GM12875 (cell line): ENCODE results near the gene PDPR.
"Not testable (repeated sequence)": the region's sequence is repeated elsewhere in the genome, so short reads cannot be mapped to it uniquely, and the experiment has no call there.

ENCODE experiments used
- H3K4me3 ChIP-seq: one replicate; pipeline ENCODE4 v1.5.1; 2011; ENCODE audit warnings: low read depth, low read length, control low read depth
- TF ChIP-seq, protein P1 (sequence below): IDR thresholded peaks from 2 replicates; pipeline ENCODE4 v1.5.1; 2011; ENCODE audit warnings: low read depth, mild to moderate bottlenecking, control low read depth, inconsistent platforms, low read length, moderate library complexity, borderline replicate concordance; ENCODE audit not compliant: insufficient read depth

Gene PDPR

DNA sequence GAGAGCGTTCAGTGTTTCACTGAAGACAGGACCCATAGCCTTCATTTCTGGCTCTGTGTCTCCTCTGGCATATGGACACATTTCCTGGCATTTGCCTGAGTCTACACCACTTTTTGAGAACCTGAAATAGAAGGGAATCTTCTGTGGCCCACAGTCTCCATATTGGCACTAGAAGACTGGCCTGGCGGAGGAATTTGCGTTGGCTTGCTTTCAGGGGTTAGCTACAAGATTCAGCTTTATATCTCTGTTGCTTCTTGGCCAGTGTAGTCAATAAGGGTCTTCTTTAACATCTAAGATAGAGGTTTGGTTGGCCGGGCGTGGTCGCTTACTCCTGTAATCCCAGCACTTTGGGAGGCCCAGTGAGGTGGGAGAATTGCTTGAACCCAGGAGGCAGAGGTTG is 46.7 kb downstream of the PDPR start:
- no peak overlapping the region for H3K4me3 ChIP-seq
- TF ChIP-seq, protein P1, sequence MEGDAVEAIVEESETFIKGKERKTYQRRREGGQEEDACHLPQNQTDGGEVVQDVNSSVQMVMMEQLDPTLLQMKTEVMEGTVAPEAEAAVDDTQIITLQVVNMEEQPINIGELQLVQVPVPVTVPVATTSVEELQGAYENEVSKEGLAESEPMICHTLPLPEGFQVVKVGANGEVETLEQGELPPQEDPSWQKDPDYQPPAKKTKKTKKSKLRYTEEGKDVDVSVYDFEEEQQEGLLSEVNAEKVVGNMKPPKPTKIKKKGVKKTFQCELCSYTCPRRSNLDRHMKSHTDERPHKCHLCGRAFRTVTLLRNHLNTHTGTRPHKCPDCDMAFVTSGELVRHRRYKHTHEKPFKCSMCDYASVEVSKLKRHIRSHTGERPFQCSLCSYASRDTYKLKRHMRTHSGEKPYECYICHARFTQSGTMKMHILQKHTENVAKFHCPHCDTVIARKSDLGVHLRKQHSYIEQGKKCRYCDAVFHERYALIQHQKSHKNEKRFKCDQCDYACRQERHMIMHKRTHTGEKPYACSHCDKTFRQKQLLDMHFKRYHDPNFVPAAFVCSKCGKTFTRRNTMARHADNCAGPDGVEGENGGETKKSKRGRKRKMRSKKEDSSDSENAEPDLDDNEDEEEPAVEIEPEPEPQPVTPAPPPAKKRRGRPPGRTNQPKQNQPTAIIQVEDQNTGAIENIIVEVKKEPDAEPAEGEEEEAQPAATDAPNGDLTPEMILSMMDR: no peak

DNA sequence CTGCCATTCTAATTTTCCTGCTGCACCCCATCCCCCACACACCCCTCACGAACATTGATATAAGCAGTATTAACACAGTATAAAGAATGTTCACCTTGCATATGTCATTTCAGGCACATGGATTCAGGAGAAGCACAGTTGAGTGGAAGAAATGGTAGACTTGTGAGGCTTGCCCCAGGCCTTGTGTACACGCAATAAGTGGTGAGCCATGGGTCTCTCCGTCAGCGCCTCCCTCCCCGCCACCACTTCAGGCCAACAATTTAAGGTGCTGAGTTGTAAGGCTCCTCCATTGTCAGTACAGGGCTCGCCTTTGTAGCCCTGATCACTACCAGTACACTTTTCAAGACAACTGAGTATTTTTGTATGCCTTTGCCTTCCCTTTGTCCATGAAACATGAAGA is 47.2 kb downstream of the PDPR start:
- TF ChIP-seq, protein P1: no peak
- no peak overlapping the region for H3K4me3 ChIP-seq

DNA sequence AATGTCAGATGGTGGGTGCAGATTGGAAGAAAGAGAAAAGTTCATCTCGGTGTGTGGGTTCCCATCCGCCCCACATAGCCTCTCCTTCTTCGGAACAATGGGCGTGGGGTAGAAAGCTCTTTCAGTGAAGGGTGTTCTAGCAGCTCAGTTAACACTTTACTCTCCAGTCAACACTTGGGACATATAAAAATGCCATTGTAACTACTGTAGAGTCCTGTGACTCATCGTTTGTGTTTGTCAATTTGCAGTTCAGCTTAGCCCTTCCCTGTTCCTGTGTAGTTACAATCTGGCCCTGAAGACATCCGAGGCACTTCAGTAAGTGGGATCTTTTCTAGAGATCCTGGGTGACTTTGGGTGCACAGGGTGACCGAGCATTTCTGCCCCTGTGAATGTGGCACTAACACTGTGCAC is 47.9 kb downstream of the PDPR start:
- TF ChIP-seq, protein P1: no peak
- H3K4me3 ChIP-seq: no peak overlapping the region

DNA sequence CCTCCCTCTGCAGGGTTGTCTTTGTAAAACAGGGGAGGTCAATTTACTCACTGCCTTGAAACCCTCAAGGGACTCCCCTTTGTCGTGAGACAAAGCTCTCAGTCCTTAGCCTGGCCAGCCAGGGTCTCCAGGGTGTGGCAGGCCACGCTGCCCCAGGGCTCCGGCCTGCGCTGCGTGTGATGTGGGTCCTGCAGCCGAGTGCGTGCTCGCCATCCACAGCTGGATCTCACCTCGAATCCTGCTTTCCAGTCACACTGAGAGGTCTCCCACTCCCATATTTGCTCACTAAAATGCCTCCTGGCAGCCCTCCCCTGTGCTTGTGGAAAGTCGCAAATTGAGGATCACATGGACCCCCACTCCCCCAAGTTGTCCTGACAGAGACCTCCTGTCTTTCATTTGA is 49.5 kb downstream of the PDPR start:
- TF ChIP-seq, protein P1: no peak
- H3K4me3 ChIP-seq: no peak overlapping the region

DNA sequence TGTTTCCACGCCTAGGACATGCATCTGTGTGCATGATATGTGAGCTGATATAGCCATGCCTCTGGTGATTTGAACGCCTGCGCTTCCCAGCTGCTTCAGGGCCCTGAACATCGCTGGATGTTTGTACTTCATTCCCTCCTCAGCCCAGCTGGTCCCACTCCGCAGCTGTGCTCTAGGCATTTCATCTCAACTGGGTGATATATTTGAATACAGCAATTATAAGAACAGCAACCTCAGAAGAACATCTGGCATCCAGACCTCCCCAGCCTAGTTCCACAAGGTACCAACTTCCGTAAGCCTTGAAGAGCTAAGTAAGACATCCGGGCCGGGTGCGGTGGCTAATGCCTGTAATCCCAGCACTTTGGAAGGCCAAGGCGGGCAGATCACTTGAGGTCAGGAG is 52.6 kb downstream of the PDPR start:
- H3K4me3 ChIP-seq: not testable (repeated sequence)

DNA sequence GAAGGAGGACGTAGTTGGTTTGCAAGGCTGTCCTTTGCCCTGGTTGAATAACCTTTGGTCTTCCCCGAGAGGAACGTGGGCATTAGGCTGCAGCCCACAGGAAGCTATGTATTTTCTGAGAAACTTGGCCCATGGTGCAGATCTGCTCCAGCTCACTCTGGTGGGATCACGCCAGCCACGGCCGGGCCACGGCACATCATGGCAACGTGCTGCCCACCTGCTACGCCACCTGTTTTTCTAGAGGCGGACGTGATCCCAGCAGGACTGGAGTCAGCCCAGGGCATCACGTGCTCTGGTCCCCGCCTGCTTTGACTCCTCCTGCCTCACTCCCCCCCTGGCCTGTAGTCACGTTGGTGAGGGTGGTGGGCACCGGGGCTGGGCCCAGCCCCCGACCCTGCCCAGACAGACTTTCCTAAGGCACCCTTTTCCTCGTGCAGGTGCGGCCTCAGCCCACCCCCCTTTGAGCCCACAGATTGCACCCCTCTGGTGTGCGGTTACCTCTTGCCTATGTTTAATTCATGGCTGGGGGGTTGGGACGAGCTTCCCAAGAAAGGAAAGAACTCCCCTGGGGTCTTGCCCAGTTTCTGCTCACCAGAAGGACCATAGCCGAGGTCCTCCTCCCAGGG is 59.2 kb downstream of the PDPR start, which contains the start of gene CLEC18C:
TSS of gene CLEC18C (plus strand) at position 576 of the 626 bp plus-strand sequence. CDS start 492 bp downstream, outside the sequence.
- not testable (repeated sequence) for H3K4me3 ChIP-seq

DNA sequence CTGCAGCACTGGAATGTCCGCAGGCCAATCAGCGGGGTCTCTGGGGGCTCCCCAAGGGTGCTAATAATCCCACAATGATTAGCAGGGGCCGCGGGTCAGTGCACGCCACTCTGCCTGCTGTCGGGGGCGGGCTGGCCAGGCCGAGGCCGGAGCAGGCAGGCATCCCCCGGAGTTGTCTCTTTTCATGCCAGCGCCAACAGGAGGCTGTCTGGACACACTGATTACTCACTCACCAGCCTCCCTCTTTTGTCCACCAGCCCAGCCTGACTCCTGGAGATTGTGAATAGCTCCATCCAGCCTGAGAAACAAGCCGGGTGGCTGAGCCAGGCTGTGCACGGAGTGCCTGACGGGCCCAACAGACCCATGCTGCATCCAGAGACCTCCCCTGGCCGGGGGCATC is 59.8 kb downstream of the PDPR start:
- not testable (repeated sequence) for H3K4me3 ChIP-seq

DNA sequence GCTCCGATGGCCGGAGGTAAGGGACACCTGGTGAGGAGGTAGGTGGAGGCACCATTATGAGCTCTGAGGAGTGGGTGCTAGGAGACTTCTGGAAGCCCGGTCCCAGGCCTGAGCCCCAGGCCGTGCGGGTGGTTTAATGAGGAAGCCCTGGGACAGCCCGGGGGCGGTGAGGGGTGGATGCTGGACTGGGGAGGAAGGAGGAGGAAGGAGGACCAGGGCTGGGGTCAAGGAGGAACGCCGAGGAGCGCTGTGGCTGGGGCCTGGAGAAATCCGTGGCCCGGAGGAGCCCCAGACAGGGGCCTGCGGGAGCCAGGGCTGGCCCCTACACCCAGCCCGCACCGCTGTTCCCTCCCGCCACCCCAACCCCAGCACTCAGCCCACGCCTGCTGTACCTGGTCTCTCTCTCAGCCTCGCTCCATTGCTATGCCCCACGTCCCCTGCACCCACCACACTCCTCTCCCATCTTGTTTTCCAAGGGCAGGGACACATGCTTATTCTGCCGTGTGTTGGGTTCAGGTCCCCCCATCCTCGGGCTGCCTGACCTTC is 60.3 kb downstream of the PDPR start:
- not testable (repeated sequence) for H3K4me3 ChIP-seq

DNA sequence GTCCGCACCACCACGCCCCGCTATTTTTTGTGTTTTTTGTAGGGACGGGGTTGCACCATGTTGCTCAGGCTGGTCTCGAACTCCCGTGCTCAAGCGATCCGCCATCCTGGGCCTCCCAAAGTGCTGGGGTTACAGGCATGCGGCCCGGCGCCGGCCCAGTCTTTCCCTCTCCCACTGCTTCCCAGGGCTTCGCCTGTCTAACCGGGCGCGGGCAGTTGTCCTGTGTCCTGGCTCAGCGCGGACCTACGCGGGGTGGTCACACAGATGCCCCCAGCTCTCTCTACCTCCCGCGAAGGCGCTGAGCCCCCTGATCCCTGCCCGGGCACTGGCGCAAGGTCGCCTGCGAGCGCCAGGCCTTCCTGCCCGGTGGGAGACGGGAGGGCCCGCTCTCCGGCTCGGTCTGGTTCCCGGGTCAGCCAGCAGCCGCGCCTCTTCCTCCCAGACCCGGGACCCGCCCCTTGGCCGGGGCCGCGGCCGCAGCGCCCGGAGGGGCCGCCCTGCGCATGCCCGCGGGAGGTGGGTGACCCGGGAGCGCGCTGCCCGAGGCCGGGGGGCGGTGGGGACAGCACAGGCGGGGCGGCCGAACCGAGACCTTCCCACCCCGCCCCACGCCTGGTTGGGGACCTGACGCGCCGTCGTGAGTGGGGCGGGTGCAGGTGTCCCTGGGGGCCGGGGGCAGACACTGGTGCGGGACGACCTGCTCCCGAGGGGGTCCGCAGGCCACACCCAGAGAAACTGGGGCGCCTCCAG is 73.9 kb downstream of the PDPR start:
- not testable (repeated sequence) for H3K4me3 ChIP-seq

DNA sequence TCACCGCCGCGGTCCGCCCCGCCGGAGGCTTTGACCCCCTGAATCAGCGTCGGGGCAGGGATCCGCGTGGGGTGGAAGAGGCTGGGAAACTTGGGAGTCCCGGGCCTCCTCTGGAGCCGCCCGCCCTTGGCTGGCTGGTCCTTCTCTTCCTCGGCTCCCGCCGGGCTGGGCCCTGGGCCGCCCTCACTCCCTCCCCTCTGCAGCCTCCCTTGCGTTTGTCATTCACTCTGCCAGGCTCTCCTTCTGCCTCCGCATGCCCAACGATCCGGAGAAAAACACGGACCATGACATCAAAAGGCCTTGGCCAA is 74.4 kb downstream of the PDPR start:
- not testable (repeated sequence) for H3K4me3 ChIP-seq

DNA sequence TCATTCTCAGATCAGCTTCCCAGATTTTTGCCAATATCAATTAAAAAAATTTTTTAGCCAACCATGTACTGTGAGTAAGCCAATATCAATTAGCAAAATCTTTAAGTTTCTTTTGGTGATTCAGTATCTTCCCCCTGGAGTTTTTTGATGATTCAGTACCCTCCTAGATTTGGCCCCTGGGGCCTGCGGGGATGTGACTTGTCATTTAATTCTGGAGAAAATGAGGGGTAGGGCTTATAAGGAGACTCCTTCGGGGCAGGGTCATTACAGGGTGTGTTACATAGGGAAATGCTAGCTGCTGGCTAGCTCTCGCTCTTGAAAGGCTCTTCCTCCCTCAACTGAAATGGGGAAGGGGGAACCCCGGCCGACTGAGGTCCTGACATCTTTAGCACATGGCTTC is 76.4 kb downstream of the PDPR start:
- H3K4me3 ChIP-seq: not testable (repeated sequence)

DNA sequence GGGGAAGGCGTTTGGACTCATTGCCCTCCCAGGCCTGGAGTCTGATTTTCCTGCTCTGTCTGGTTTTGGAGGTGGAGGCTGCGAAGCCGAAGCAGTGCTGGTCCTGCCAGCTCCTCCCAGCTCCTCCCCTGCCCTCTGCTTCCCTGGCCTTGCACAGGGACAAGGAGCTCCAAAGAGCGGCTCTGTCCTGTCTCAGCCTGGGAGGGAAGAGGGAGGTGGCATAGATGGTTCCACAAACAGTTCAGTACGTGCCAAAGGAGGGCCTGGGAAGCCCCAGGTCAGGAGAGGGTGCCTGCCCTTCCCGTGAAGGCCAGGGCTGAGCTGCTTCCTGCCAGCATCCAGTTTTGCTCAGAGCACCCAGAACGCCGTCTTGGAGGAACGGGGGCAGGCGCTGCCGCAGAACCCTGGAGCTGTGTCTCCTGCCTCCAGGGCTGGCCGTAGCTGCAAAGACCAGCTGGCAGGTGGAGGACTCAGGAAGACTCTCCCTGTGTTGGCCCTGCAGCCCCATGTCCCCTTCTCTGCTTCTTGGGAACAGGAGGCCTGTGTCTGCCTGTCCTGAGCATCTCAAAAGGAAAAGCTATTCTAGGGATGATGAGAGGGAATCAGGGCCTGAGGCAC is 82.7 kb downstream of the PDPR start:
- not testable (repeated sequence) for H3K4me3 ChIP-seq

DNA sequence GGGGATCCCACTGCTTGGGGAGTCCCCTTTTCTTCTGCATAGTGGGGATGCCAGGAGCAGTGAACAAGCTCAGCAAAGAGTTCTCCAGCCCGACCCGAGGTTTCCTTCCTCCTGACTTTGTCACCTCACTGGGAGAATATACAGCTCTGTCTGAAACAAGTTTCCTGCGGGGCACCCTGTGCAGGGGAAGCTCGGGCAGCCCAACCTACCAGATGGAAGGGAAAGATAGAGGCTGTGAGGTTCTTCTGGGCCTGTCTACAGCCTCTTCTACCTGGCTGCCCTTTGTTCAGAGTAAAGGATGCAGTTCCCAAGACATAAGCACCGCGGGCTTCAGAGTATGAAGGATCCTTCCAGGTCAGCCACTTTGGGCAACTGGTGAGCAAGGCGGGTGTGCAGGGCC is 83.5 kb downstream of the PDPR start:
- not testable (repeated sequence) for H3K4me3 ChIP-seq

DNA sequence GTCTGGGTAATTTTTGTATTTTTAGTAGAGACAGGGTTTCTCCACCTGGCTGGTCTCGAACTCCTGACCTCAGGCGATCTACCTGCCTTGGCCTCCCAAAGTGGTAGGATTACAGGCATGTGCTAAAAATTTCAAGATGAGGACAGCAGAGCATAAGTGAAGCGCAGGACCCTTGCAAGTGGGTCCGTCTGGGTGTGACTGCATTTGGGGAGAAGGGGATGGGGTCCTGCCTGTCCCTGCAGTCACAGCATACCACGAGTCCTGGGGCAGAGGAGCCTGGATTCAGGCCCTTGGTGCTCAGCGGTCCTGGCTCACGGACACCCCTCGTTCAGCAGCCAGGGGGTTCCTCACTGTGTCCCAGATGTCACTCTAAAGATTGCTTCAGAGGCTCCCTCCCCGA is 84.1 kb downstream of the PDPR start:
- not testable (repeated sequence) for H3K4me3 ChIP-seq

DNA sequence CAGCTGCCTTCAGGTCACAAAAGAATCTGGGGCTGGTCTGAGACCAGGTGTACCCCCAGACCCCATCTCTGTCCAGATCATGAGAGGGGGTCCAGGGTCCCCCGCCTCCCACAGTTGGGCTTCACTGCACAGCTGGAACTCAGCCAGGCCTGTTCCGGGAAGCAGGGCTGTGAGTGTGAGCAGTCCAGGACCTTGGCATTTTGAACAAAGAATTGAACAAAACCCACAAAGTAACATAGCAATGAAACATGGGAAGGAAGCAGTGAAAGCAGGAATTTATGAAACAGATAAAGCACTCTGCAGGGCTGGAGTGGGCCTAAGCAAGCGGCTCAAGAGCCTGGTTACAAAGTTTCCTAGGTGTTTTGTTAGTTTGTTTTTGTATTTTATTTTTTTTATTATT is 84.5 kb downstream of the PDPR start:
- H3K4me3 ChIP-seq: not testable (repeated sequence)
